Body of pancreas (tissue), 4 donors: ENCODE data around the gene FOXK1. TPM values are rescaled to one million over a fixed set of nuclear protein-coding genes. Genes with fewer than 3 reads are reported as not detected.

Experiments
- ATAC-seq: fragments of 150-250 bp; one replicate; pipeline ENCODE4 v1.9.1; 2016
- DNase-seq, 4 donors: peaks; one replicate each; pipeline ENCODE4 v3.0.0-alpha.2; 2019
- H3K27ac ChIP-seq, 4 donors: fragments of 200-600 bp; sonication (generic); 1 replicate in 3 of 4; 2 replicates in 1 of 4; pipeline versions ENCODE4 v1.5.1 to v1.6.1; 2016 to 2019; ENCODE audit warnings: mild to moderate bottlenecking in 1 of 4, mixed read lengths in 1 of 4, moderate library complexity in 1 of 4
- H3K27me3 ChIP-seq, 2 donors: fragments of 200-600 bp; sonication (generic); one replicate each; pipeline ENCODE4 v1.6.0; 2016; ENCODE audit warnings: mild to moderate bottlenecking in 1 of 2
- H3K36me3 ChIP-seq, 2 donors: fragments of 200-600 bp; sonication (generic); replicated peaks in 1 of 2; 2 replicates each; pipeline ENCODE4 v1.5.1; 2016; ENCODE audit warnings: low read depth in 2 of 2; ENCODE audit not compliant: insufficient read depth in 1 of 2
- H3K4me1 ChIP-seq: fragments of 200-600 bp; sonication (generic); one replicate; pipeline ENCODE4 v1.6.0; 2016
- H3K4me3 ChIP-seq, 2 donors: fragments of 200-600 bp; sonication (generic); 1 replicate in 1 of 2; 2 replicates in 1 of 2; pipeline ENCODE4 v1.5.1; 2016 to 2019
- H3K9me3 ChIP-seq, 3 donors: fragments of 200-600 bp; sonication (generic); 1 replicate in 2 of 3; 2 replicates in 1 of 3; pipeline ENCODE4 v1.5.1; 2016
- POLR2A ChIP-seq, 3 donors: fragments of 450-650 bp; IDR thresholded peaks; one replicate each; pipeline ENCODE4 v1.6.1; 2016; ENCODE audit warnings: antibody characterized with exemption in 3 of 3, mild to moderate bottlenecking in 2 of 3
- WGBS, 2 donors: methylation state at CpG; one replicate each; pipeline ENCODE4 v1.1.5; 2017; 5-methylcytosine and 5-hydroxymethylcytosine counted together
- intact Hi-C: fragments of 100-400 bp; cut with DNase I; formaldehyde crosslinking; loops from one replicate; pipeline ENCODE4 v1.15.1; 2023
- total RNA-seq, 2 donors: library from RNA; depleted of rRNA; stranded (reverse); fragments of >200 nt; gene quantifications; one replicate each; pipeline ENCODE4 v1.1.0, GENCODE V29; 2016
- TF ChIP-seq, protein P1 (sequence below), 7 experiments: fragments of 450-650 bp in 4 of 7; fragments of 200-600 bp in 3 of 7; sonication (generic) in 3 of 7; IDR thresholded peaks; one replicate each; pipeline ENCODE4 v1.5.1; 2016 to 2019; ENCODE audit warnings: antibody characterized with exemption in 7 of 7

Gene FOXK1
- total RNA-seq, 2 donors from 2014 or later: 16.2 to 17.6 TPM

DNA sequence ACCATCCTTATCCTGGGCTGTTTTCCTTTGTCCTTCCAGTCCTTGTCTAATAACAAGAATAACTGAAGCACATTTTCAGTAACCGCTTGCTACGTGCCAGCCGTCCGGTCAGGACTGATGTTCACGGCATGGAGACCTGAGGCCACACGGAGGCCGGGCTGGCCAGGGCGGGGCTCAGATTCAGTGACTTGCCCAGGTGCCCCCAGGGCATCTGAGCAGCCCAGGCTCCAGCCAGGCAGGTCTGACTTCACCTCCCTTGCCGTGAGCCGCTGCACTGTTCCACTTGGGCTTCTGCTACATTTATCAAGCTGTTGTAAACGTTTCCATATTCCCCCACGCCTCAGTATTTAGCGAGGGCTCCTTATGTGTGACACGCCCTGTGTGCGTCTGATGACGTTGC is 49.7 kb downstream of the FOXK1 start:
- Histone ChIP-seq H3K4me3 (no peak overlapping the region), H3K4me1 (no peaks in the 10 kb centered on the region), H3K36me3 (no peaks in the 10 kb centered on the region), H3K27ac (no peak overlapping the region), H3K9me3 (no peaks in the 10 kb centered on the region), H3K27me3 (no peaks in the 10 kb centered on the region)
- WGBS, 2 donors: 95 to 96% methylated on average over 14 to 16 of the region's 16 CpGs
- TF ChIP-seq, protein P1, sequence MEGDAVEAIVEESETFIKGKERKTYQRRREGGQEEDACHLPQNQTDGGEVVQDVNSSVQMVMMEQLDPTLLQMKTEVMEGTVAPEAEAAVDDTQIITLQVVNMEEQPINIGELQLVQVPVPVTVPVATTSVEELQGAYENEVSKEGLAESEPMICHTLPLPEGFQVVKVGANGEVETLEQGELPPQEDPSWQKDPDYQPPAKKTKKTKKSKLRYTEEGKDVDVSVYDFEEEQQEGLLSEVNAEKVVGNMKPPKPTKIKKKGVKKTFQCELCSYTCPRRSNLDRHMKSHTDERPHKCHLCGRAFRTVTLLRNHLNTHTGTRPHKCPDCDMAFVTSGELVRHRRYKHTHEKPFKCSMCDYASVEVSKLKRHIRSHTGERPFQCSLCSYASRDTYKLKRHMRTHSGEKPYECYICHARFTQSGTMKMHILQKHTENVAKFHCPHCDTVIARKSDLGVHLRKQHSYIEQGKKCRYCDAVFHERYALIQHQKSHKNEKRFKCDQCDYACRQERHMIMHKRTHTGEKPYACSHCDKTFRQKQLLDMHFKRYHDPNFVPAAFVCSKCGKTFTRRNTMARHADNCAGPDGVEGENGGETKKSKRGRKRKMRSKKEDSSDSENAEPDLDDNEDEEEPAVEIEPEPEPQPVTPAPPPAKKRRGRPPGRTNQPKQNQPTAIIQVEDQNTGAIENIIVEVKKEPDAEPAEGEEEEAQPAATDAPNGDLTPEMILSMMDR (IDR thresholded peaks at IDR 0.05): no peak
- TF ChIP-seq POLR2A (IDR thresholded peaks at IDR 0.05): no peak
- ATAC-seq (no peak), DNase-seq (no peak)
- intact Hi-C loops: no loop called here

DNA sequence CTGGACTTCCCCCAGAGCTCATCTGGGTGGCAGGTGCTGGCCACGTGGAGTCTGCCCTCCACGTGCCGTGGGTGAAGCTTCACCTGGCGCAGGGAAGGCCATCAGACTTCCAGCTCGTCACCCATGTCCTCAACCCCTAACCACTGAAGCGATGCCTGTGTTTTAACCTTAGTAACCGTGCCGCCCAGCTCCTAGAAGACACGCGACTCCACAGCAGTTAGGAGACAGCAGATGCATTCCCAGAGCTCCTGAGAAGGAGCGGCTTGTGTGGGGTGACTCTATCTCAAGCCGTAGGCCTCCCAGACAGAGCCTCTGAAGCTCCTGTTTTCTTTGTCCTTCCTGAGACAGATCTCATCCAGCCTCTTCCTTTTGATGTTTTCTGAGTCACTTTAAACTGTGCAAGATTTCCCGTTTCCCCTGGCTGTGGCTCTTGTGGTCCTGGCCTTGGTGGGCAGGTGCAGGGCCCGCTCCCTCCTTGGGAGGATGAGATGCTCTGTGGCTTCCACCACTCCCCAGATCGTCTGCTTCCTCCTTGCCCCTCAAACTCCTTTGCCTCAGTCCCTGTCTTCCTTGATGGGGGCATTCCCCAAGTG is 51.9 kb downstream of the FOXK1 start:
- no peaks in the 10 kb centered on the region for H3K27me3 ChIP-seq
- no peaks in the 10 kb centered on the region for H3K36me3 ChIP-seq
- TF ChIP-seq, protein P1 (IDR thresholded peaks at IDR 0.05): no peak
- intact Hi-C loops: no loop called here
- WGBS, 2 donors: 78 to 93% methylated on average over 12 to 15 of the region's 15 CpGs
- H3K4me1 ChIP-seq: peaks cover 7% of the 10 kb centered on the region
- H3K9me3 ChIP-seq: no peaks in the 10 kb centered on the region
- ATAC-seq: no peak
- H3K27ac ChIP-seq: no peak overlapping the region
- no peak for DNase-seq
- H3K4me3 ChIP-seq: no peak overlapping the region

DNA sequence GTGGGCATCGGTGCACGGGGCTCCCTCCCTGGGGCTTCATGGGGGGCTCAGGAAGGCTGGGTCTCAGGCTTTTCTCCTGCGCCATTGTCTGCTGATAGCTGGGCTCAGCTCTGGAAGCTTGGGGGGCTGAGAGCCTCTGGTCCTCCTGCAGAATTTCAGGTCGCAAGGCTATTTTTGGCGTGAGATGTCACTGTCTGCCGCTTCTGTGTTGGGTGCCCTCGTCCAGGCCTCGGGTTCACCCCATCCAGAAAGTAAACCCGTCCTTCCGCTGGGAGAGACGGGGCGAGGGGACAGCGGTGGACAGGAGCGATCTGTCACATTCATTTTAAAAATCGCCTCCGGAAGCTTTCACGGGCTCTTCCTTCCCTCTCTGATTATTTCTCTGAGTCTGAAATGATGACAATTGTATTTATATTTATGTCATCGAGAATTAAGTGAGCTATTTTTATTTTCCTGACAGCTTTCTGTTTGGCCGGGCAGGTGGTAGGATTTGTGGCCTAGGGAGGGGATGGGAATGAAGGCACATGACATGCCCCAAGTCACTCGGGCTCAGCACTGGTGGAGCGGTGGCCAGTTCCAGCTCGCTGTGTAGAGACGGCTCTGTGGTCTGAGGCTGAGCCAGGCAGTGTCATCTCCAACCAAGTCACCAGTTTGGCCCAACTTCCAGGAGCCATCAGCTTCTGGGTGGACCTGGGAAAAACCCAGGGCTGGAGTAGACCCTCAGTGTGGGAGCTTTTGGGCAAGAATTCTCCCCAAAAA is 52.7 kb downstream of the FOXK1 start:
- no peaks in the 10 kb centered on the region for H3K9me3 ChIP-seq
- ATAC-seq: no peak
- 88 to 94% methylated on average over 23 of the region's 23 CpGs for WGBS, 2 donors
- H3K36me3 ChIP-seq: no peaks in the 10 kb centered on the region
- no peak overlapping the region for H3K4me3 ChIP-seq
- H3K27ac ChIP-seq: no peak overlapping the region
- intact Hi-C loops: no loop called here
- H3K4me1 ChIP-seq: peaks cover 14% of the 10 kb centered on the region
- no peak for DNase-seq
- no peak for TF ChIP-seq POLR2A (IDR thresholded peaks at IDR 0.05)
- TF ChIP-seq, protein P1 (IDR thresholded peaks at IDR 0.05): no peak
- H3K27me3 ChIP-seq: no peaks in the 10 kb centered on the region

DNA sequence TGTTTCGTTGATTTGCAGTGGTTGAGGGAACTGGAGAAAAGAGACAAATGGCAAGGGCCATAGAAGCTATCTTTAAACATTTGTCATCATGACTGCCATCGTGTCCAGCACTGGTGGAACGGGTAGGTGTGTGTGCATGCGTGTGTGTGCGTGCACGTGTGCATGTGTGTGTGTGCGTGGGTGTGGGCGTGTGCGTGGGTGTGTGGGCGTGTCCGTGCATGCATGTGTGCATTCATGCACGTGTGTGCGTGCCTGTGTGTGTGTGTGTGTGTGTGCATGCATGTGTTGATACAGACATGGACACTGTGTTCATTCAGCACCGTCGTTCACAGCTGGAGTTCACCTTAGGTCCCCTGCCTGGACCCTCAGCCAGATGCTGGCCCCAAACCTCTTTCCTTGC is 55.2 kb downstream of the FOXK1 start:
- no peaks in the 10 kb centered on the region for H3K27me3 ChIP-seq
- intact Hi-C loops: no loop called here
- H3K4me3 ChIP-seq: no peak overlapping the region
- H3K4me1 ChIP-seq: peaks cover 16% of the 10 kb centered on the region
- H3K9me3 ChIP-seq: no peaks in the 10 kb centered on the region
- H3K36me3 ChIP-seq: peaks cover 5 to 7% of the 10 kb centered on the region in 2 donors
- 87 to 91% methylated on average over 9 to 15 of the region's 15 CpGs for WGBS, 2 donors
- ATAC-seq: no peak
- no peak overlapping the region for H3K27ac ChIP-seq
- no peak for DNase-seq
- TF ChIP-seq, protein P1 (IDR thresholded peaks at IDR 0.05): no peak
- TF ChIP-seq POLR2A (IDR thresholded peaks at IDR 0.05): no peak
